ENCODE results near the gene MRPL14. TPM values are rescaled to one million over a fixed set of nuclear protein-coding genes. Genes with fewer than 3 reads are reported as not detected.

Gene MRPL14
- total RNA-seq, 1 donor from 2014 or later, result 45.5 TPM

DNA sequence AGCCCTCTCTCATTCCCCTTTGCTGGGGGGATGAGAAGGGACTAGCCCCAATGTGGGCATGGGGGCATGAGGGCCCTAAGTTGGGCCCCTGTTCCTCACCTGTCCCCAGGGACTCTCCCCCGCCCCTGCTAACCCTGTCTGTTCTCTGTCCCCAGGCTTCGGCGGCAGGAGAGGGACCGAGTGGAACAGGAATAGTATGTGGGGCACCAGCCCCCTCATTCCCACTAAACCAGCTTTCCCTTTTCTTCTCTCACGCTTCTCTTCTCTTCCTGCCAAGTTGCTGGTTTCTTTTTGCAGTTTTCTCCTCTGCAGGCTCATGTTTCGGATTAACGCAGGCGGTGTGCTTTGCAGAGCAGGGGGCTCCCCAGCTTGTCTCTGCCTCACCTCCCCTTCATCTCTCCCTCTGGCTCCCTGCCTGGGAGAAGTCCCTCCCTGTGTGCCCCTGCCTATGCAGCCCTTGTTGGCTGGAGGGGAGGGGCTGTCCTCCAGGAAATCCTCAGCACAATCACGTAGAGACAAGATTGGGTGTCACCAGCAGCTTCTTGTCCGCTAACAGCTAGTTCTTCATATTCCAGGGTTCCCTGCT is 8.0 kb upstream of the MRPL14 start:
- Mint-ChIP-seq H3K4me1 (ENCODE audit: unreplicated experiment) (peaks cover 41% of the 10 kb centered on the region), H3K27ac (peak overlapping the region; percentile 36)
- TF ChIP-seq, protein P1, sequence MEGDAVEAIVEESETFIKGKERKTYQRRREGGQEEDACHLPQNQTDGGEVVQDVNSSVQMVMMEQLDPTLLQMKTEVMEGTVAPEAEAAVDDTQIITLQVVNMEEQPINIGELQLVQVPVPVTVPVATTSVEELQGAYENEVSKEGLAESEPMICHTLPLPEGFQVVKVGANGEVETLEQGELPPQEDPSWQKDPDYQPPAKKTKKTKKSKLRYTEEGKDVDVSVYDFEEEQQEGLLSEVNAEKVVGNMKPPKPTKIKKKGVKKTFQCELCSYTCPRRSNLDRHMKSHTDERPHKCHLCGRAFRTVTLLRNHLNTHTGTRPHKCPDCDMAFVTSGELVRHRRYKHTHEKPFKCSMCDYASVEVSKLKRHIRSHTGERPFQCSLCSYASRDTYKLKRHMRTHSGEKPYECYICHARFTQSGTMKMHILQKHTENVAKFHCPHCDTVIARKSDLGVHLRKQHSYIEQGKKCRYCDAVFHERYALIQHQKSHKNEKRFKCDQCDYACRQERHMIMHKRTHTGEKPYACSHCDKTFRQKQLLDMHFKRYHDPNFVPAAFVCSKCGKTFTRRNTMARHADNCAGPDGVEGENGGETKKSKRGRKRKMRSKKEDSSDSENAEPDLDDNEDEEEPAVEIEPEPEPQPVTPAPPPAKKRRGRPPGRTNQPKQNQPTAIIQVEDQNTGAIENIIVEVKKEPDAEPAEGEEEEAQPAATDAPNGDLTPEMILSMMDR (conservative IDR thresholded peaks at IDR 0.05), result no peak

GRCh38 chr6:44133981-44134711 is 6.9 kb upstream of the MRPL14 start:
- TF ChIP-seq, protein P1 (conservative IDR thresholded peaks at IDR 0.05), result no peak
- Mint-ChIP-seq H3K27me3 (no peaks in the 10 kb centered on the region), H3K4me1 (ENCODE audit: unreplicated experiment) (peaks cover 45% of the 10 kb centered on the region), H3K27ac (peak overlapping the region; percentile 91), H3K9me3 (no peaks in the 10 kb centered on the region), H3K4me3 (peak overlapping the region; percentile 62), H3K36me3 (no peaks in the 10 kb centered on the region)
- no peak for DNase-seq (ENCODE audit: extremely low spot score, unreplicated experiment)

More for the DNA sequence above, 8.0 kb upstream of the MRPL14 start:
- Mint-ChIP-seq H3K27me3 (no peaks in the 10 kb centered on the region), H3K4me3 (peak overlapping the region; percentile 7), H3K36me3 (peaks cover 3% of the 10 kb centered on the region), H3K9me3 (no peaks in the 10 kb centered on the region)
- no peak for DNase-seq (ENCODE audit: extremely low spot score, unreplicated experiment)

DNA sequence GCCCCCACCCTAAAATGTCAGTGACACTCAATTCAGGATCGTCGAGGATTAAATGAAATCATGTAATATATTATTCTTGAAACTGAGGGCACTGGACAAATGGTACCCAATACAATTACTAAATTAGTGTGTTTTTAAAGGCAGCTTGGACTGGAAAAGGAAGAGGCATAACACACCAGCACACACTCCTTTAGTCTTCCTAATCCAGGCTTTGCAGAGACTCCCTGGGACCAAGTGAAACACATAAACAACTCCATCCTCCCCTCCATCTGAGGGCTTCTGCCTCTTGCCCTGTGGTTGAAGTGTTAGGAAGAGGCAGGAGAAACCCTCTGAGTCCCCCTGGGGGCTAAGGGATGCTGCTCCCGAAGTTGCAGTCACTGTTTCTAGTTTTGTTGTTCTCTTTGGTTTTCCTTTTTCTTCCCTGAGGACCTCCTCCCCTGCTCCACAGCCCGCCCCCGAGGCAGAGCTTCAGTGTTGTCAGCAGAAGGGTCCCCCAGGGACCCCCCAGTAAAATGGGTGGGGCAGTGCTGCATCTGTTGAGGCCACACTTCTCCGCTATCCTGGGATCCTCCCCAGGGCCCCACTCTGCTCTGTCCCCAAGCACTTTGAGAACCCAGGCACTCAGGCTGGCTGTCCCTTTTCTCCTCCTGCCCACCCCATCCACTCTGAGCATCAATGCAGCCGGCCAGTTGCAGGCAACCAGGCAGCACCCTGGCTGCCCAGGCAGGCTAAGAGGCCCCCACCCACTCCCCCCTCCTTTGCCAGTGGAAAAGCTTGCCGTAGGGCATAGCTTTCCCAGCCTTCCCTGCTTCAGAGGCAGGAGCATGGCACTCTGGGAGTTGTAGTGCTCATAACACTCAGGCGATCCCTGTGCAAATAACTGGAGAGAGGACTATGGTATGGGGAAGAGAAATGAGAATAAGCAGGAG is 6.0 kb upstream of the MRPL14 start:
- Mint-ChIP-seq H3K9me3 (no peaks in the 10 kb centered on the region), H3K27me3 (no peaks in the 10 kb centered on the region), H3K4me1 (ENCODE audit: unreplicated experiment) (peaks cover 45% of the 10 kb centered on the region), H3K27ac (peak overlapping the region; percentile 91), H3K4me3 (peak overlapping the region; percentile 62), H3K36me3 (no peaks in the 10 kb centered on the region)
- no peak for DNase-seq (ENCODE audit: extremely low spot score, unreplicated experiment)
- TF ChIP-seq, protein P1 (conservative IDR thresholded peaks at IDR 0.05), result no peak

DNA sequence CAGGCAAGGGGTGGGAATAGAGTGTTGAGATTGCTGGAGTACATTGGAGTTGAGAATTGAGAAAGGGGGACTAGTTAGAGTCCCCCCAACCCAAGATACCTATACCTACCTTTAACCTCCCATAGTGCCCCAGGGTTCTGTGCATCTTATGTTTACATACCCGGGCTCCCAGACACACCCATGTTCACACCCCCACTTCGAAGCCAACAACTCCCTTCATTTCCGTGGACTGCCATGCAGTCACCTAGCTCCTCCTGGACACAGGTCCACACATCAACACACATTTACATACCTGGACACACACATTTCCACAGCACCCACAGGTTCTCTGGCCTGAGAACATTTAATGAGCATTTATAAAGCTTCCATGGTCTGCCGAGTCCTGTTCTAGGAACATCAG is 5.2 kb upstream of the MRPL14 start:
- Mint-ChIP-seq H3K27ac (peak overlapping the region; percentile 73), H3K27me3 (no peaks in the 10 kb centered on the region), H3K4me3 (peak overlapping the region; percentile 40), H3K36me3 (no peaks in the 10 kb centered on the region), H3K4me1 (ENCODE audit: unreplicated experiment) (peaks cover 45% of the 10 kb centered on the region), H3K9me3 (no peaks in the 10 kb centered on the region)
- TF ChIP-seq, protein P1 (conservative IDR thresholded peaks at IDR 0.05), result no peak
- no peak for DNase-seq (ENCODE audit: extremely low spot score, unreplicated experiment)

DNA sequence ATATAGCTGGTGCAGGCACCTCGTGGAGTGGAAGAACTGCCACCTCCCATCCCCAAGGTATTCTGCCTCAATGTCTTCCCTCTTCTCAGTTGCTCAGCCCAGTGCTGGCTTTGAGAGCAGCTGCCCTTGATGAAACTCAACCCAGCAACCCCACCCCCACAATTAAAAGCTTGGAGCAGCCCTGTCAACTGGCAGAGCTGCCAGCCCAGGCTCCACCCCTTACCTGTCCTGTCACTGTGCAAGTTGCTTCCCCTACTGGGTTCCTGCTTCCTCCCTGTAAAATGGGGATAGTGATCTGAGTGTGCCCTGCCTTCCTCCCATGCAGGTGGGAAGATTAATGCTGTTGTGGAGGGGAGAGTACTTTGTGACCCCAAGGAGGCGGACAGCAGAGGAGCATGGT is 4.6 kb upstream of the MRPL14 start:
- H3K4me3 Mint-ChIP-seq, result peak overlapping the region; percentile 10
- H3K4me1 Mint-ChIP-seq (ENCODE audit: unreplicated experiment), result peaks cover 45% of the 10 kb centered on the region
- no peaks in the 10 kb centered on the region for H3K36me3 Mint-ChIP-seq
- no peaks in the 10 kb centered on the region for H3K27me3 Mint-ChIP-seq
- H3K27ac Mint-ChIP-seq, result peak overlapping the region; percentile 73
- TF ChIP-seq, protein P1 (conservative IDR thresholded peaks at IDR 0.05), result no peak
- H3K9me3 Mint-ChIP-seq, result no peaks in the 10 kb centered on the region
- no peak for DNase-seq (ENCODE audit: extremely low spot score, unreplicated experiment)

Data from type B pancreatic cell (in vitro differentiated cells).